ENCODE data around the gene ELOVL1. TPM values are rescaled to one million over a fixed set of nuclear protein-coding genes. Genes with fewer than 3 reads are reported as not detected.
A peak's percentile ranks its signal among the peaks of the same experiment; 100 is the strongest.

ELOVL1 gene
- total and polyA plus RNA-seq, 2 donors, result 26.1 to 44.8 TPM

DNA sequence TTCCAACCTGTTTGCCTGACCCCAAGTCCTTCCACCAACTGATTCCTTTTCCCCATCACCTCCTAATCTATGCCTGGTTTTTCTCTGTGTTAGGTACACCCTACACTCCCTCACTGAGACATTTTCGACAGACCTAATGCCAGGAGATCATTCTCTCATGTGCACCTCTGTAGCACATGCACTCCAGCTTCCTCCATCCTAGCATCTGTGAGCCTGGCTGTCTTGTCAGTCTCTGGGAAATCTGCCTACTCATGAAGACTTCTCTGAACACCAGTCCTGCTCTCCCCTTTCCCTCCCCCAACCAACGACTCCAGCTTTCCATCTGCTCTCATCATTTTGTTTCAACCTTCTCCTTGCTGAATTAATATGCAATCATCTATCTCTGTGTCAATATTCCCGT, 20.8 kb upstream of the ELOVL1 start:
- peak overlapping the region; percentile 66 to 71 for H3K4me3 ChIP-seq (ENCODE audit: low read length in 2 of 2)

GRCh38 chr1:43387976-43388599, 20.3 kb upstream of the ELOVL1 start:
- DNase-seq (ENCODE audit: low read depth in 6 of 9, low spot score in 9 of 9), result no peak
- no peaks in the 10 kb centered on the region for H3K27me3 ChIP-seq (ENCODE audit: control insufficient read depth in 2 of 2, insufficient read depth in 1 of 2, low read length in 1 of 2)
- peaks cover 11 to 14% of the 10 kb centered on the region in 2 donors for H3K4me1 ChIP-seq (ENCODE audit: control insufficient read depth in 2 of 2, insufficient read depth in 2 of 2, low read length in 2 of 2)
- H3K36me3 ChIP-seq (ENCODE audit: control insufficient read depth in 2 of 2, insufficient read depth in 2 of 2, low read length in 1 of 2), result peaks cover 38% of the 10 kb centered on the region in 2 donors
- H3K4me3 ChIP-seq (ENCODE audit: low read length in 2 of 2), result no peak overlapping the region
- no peaks in the 10 kb centered on the region for H3K9me3 ChIP-seq (ENCODE audit: control insufficient read depth in 2 of 2, insufficient read depth in 1 of 2, low read length in 1 of 2)
- no peak overlapping the region for H3K27ac ChIP-seq (ENCODE audit: low read depth in 1 of 2, low read length in 1 of 2)
- WGBS, result 95% methylated on average over 4 of the region's 4 CpGs

More for the DNA sequence above, 20.8 kb upstream of the ELOVL1 start:
- H3K9me3 ChIP-seq (ENCODE audit: control insufficient read depth in 2 of 2, insufficient read depth in 1 of 2, low read length in 1 of 2), result no peaks in the 10 kb centered on the region
- H3K27ac ChIP-seq (ENCODE audit: low read depth in 1 of 2, low read length in 1 of 2), result no peak overlapping the region
- WGBS, result 75% methylated on average over 3 of the region's 3 CpGs
- no peak for DNase-seq (ENCODE audit: low read depth in 6 of 9, low spot score in 9 of 9)
- peaks cover 11 to 14% of the 10 kb centered on the region in 2 donors for H3K4me1 ChIP-seq (ENCODE audit: control insufficient read depth in 2 of 2, insufficient read depth in 2 of 2, low read length in 2 of 2)
- no peaks in the 10 kb centered on the region for H3K27me3 ChIP-seq (ENCODE audit: control insufficient read depth in 2 of 2, insufficient read depth in 1 of 2, low read length in 1 of 2)
- H3K36me3 ChIP-seq (ENCODE audit: control insufficient read depth in 2 of 2, insufficient read depth in 2 of 2, low read length in 1 of 2), result peaks cover 33% of the 10 kb centered on the region in 2 donors

DNA sequence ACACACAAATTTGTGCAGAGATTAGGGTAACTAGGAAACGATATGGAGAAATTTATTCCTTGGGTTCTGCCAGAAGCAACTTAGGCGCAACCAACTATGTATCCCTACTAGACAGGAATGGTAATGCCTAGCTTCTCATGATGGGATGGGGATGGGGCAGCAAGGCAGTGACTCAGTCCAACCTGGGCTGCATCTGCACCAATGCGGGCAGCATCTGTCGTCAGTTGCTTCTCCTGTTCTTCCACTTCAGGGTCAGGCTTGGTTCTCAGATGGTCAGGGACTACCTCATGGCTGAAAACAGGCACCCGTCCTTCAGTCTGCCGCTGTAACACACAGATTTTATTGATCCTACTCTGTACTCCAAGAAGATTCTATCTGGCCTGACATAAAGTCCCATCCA, 18.9 kb upstream of the ELOVL1 start:
- Histone ChIP-seq H3K9me3 (ENCODE audit: control insufficient read depth in 2 of 2, insufficient read depth in 1 of 2, low read length in 1 of 2) (no peaks in the 10 kb centered on the region), H3K4me3 (ENCODE audit: low read length in 2 of 2) (no peak overlapping the region), H3K27me3 (ENCODE audit: control insufficient read depth in 2 of 2, insufficient read depth in 1 of 2, low read length in 1 of 2) (no peaks in the 10 kb centered on the region), H3K36me3 (ENCODE audit: control insufficient read depth in 2 of 2, insufficient read depth in 2 of 2, low read length in 1 of 2) (peaks cover 50 to 51% of the 10 kb centered on the region in 2 donors), H3K27ac (ENCODE audit: low read depth in 1 of 2, low read length in 1 of 2) (no peak overlapping the region), H3K4me1 (ENCODE audit: control insufficient read depth in 2 of 2, insufficient read depth in 2 of 2, low read length in 2 of 2) (peaks cover 11 to 14% of the 10 kb centered on the region in 2 donors)
- WGBS, result 97% methylated on average over 6 of the region's 6 CpGs
- DNase-seq (ENCODE audit: low read depth in 6 of 9, low spot score in 9 of 9), result no peak

- DNase-seq (ENCODE audit: low read depth in 6 of 9, low spot score in 9 of 9), result no peak
- no peak overlapping the region for H3K27ac ChIP-seq (ENCODE audit: low read depth in 1 of 2, low read length in 1 of 2)
- no peaks in the 10 kb centered on the region for H3K9me3 ChIP-seq (ENCODE audit: control insufficient read depth in 2 of 2, insufficient read depth in 1 of 2, low read length in 1 of 2)
- H3K4me3 ChIP-seq (ENCODE audit: low read length in 2 of 2), result no peak overlapping the region
- H3K4me1 ChIP-seq (ENCODE audit: control insufficient read depth in 2 of 2, insufficient read depth in 2 of 2, low read length in 2 of 2), result peaks cover under 1 to 7% of the 10 kb centered on the region in 2 donors
- no peaks in the 10 kb centered on the region for H3K27me3 ChIP-seq (ENCODE audit: control insufficient read depth in 2 of 2, insufficient read depth in 1 of 2, low read length in 1 of 2)
- 72% methylated on average over 2 of the region's 2 CpGs for WGBS
- H3K36me3 ChIP-seq (ENCODE audit: control insufficient read depth in 2 of 2, insufficient read depth in 2 of 2, low read length in 1 of 2), result peaks cover 50 to 54% of the 10 kb centered on the region in 2 donors
These were observed 15.6 kb upstream of the ELOVL1 start for GRCh38 chr1:43383449-43383848.

DNA sequence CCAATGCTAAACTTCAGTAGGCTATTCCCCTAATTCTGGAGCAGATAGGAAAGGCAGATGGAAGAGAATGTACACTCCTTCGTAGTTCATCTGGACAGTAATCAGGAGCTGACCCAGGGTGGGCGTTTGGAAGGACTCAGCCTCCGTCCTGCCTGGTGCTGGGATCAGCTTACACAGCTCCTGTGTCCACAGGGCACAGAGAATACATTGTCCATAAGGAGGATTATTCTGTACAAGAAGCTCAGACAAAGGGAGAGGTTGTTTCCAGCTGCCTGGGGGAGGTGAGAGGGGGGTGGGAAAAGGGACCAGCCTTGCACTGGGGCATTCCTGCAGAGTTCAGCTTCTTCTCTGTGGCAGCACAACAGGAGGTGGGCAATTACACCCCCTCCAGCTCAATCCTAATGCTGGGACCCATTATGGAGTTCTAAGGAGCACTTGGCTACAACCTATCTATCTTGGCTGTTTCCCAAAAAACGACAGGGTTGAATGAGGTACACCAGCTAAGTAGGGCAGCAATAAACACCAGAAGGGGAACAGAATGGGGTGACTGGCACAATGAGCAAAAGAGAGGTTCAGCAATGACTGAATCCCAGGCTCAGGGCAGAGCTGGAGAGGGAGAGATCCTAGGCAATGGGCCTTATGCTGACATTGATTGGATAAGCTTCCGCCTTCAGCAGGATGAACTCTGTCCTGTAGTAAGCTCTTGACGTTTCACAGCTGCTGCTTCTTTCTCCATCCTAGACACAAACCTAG, 14.4 kb upstream of the ELOVL1 start:
- DNase-seq (ENCODE audit: low read depth in 6 of 9, low spot score in 9 of 9), result no peak
- Histone ChIP-seq H3K27me3 (ENCODE audit: control insufficient read depth in 2 of 2, insufficient read depth in 1 of 2, low read length in 1 of 2) (no peaks in the 10 kb centered on the region), H3K27ac (ENCODE audit: low read depth in 1 of 2, low read length in 1 of 2) (no peak overlapping the region), H3K9me3 (ENCODE audit: control insufficient read depth in 2 of 2, insufficient read depth in 1 of 2, low read length in 1 of 2) (no peaks in the 10 kb centered on the region), H3K36me3 (ENCODE audit: control insufficient read depth in 2 of 2, insufficient read depth in 2 of 2, low read length in 1 of 2) (peaks cover 50 to 54% of the 10 kb centered on the region in 2 donors), H3K4me3 (ENCODE audit: low read length in 2 of 2) (no peak overlapping the region), H3K4me1 (ENCODE audit: control insufficient read depth in 2 of 2, insufficient read depth in 2 of 2, low read length in 2 of 2) (peaks cover 0 to 3% of the 10 kb centered on the region in 2 donors)
- WGBS, result 94% methylated on average over 6 of the region's 6 CpGs

DNA sequence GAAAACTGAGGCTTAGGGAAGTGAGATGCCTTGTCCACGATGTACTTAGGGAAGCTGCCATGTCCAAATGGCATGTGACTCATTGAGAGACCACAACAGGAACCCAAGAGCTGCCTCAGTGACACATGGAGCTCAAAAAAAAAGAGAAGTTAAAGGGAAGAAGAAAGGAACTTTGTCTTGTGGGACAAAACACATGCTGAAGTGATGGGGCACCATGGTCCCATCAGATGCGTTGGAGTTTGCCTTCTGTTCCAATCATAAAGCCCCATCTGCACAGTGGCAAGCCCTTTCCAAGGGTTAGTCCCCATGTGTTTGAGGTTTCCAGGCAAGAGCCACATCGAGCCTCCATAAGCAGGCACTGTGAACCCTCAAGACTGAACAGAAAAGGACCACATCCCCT, 13.8 kb upstream of the ELOVL1 start:
- H3K27ac ChIP-seq (ENCODE audit: low read depth in 1 of 2, low read length in 1 of 2), result no peak overlapping the region
- H3K4me1 ChIP-seq (ENCODE audit: control insufficient read depth in 2 of 2, insufficient read depth in 2 of 2, low read length in 2 of 2), result peaks cover 0 to 3% of the 10 kb centered on the region in 2 donors
- H3K9me3 ChIP-seq (ENCODE audit: control insufficient read depth in 2 of 2, insufficient read depth in 1 of 2, low read length in 1 of 2), result no peaks in the 10 kb centered on the region
- peaks cover 47 to 51% of the 10 kb centered on the region in 2 donors for H3K36me3 ChIP-seq (ENCODE audit: control insufficient read depth in 2 of 2, insufficient read depth in 2 of 2, low read length in 1 of 2)
- DNase-seq (ENCODE audit: low read depth in 6 of 9, low spot score in 9 of 9), result peak in 1 of 9 donors; percentile 22
- no peak overlapping the region for H3K4me3 ChIP-seq (ENCODE audit: low read length in 2 of 2)
- no peaks in the 10 kb centered on the region for H3K27me3 ChIP-seq (ENCODE audit: control insufficient read depth in 2 of 2, insufficient read depth in 1 of 2, low read length in 1 of 2)
- WGBS, result 67% methylated on average over 3 of the region's 3 CpGs

- H3K4me3 ChIP-seq (ENCODE audit: low read length in 2 of 2), result no peak overlapping the region
- peaks cover 0 to 3% of the 10 kb centered on the region in 2 donors for H3K4me1 ChIP-seq (ENCODE audit: control insufficient read depth in 2 of 2, insufficient read depth in 2 of 2, low read length in 2 of 2)
- H3K27me3 ChIP-seq (ENCODE audit: control insufficient read depth in 2 of 2, insufficient read depth in 1 of 2, low read length in 1 of 2), result no peaks in the 10 kb centered on the region
- DNase-seq (ENCODE audit: low read depth in 6 of 9, low spot score in 9 of 9), result no peak
- H3K9me3 ChIP-seq (ENCODE audit: control insufficient read depth in 2 of 2, insufficient read depth in 1 of 2, low read length in 1 of 2), result no peaks in the 10 kb centered on the region
- 99% methylated on average over 1 of the region's 1 CpG for WGBS
- peaks cover 26 to 30% of the 10 kb centered on the region in 2 donors for H3K36me3 ChIP-seq (ENCODE audit: control insufficient read depth in 2 of 2, insufficient read depth in 2 of 2, low read length in 1 of 2)
- H3K27ac ChIP-seq (ENCODE audit: low read depth in 1 of 2, low read length in 1 of 2), result no peak overlapping the region
These were observed 11.7 kb upstream of the ELOVL1 start for GRCh38 chr1:43379476-43379875.

GRCh38 chr1:43377831-43378230, 10.0 kb upstream of the ELOVL1 start:
- Histone ChIP-seq H3K9me3 (ENCODE audit: control insufficient read depth in 2 of 2, insufficient read depth in 1 of 2, low read length in 1 of 2) (no peaks in the 10 kb centered on the region), H3K36me3 (ENCODE audit: control insufficient read depth in 2 of 2, insufficient read depth in 2 of 2, low read length in 1 of 2) (peaks cover 13% of the 10 kb centered on the region in 2 donors), H3K4me1 (ENCODE audit: control insufficient read depth in 2 of 2, insufficient read depth in 2 of 2, low read length in 2 of 2) (peaks cover 0 to 3% of the 10 kb centered on the region in 2 donors), H3K27ac (ENCODE audit: low read depth in 1 of 2, low read length in 1 of 2) (no peak overlapping the region), H3K27me3 (ENCODE audit: control insufficient read depth in 2 of 2, insufficient read depth in 1 of 2, low read length in 1 of 2) (no peaks in the 10 kb centered on the region), H3K4me3 (ENCODE audit: low read length in 2 of 2) (no peak overlapping the region)
- DNase-seq (ENCODE audit: low read depth in 6 of 9, low spot score in 9 of 9), result no peak
- 98% methylated on average over 1 of the region's 1 CpG for WGBS

DNA sequence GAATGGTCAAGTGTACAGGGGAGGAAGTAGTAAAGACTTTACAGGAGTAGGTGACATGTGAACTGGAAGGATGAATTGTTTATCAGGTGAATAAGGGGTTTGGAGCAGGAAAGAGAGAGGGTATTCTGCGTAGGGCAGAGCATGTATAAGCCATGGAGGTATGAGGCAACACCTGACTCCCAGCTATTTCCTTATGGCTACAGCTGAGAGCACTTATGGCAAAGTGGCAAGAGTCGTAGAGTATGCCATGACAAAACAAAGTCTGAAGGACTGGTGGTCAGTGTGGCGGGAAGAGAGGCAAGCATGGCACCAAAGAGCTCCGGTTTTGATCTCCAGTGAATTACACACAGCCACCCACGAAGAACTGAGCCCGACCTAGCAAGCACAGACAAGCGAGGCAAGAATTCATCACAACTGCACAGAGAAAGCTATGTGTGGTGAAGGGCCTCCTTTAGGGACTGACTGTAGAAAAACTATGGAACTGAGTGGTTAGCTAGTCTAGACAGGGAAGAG, 9.0 kb upstream of the ELOVL1 start:
- H3K4me1 ChIP-seq (ENCODE audit: control insufficient read depth in 2 of 2, insufficient read depth in 2 of 2, low read length in 2 of 2), result peaks cover 0 to 3% of the 10 kb centered on the region in 2 donors
- H3K27me3 ChIP-seq (ENCODE audit: control insufficient read depth in 2 of 2, insufficient read depth in 1 of 2, low read length in 1 of 2), result no peaks in the 10 kb centered on the region
- H3K9me3 ChIP-seq (ENCODE audit: control insufficient read depth in 2 of 2, insufficient read depth in 1 of 2, low read length in 1 of 2), result no peaks in the 10 kb centered on the region
- 91% methylated on average over 7 of the region's 7 CpGs for WGBS
- no peak for DNase-seq (ENCODE audit: low read depth in 6 of 9, low spot score in 9 of 9)
- no peak overlapping the region for H3K27ac ChIP-seq (ENCODE audit: low read depth in 1 of 2, low read length in 1 of 2)
- peaks cover 3 to 4% of the 10 kb centered on the region in 2 donors for H3K36me3 ChIP-seq (ENCODE audit: control insufficient read depth in 2 of 2, insufficient read depth in 2 of 2, low read length in 1 of 2)
- H3K4me3 ChIP-seq (ENCODE audit: low read length in 2 of 2), result no peak overlapping the region

All from thymus (tissue), 11 donors.